Epithelial cell of esophagus (primary cell): ENCODE measurements around the gene RNU7-1.
A peak's percentile ranks its signal among the peaks of the same experiment; 100 is the strongest.

Source experiments
- DNase-seq: peaks from one replicate; pipeline ENCODE4 v3.0.0; 2010; ENCODE audit warnings: low read depth
- H3K4me3 ChIP-seq: 2 replicates; pipeline ENCODE4 v1.5.1; 2011; ENCODE audit warnings: mild to moderate bottlenecking, low read length, control low read depth
- TF ChIP-seq, protein P1 (sequence below): IDR thresholded peaks from 2 replicates; pipeline ENCODE4 v1.5.1; 2011; ENCODE audit warnings: low read depth, mild to moderate bottlenecking, low read length, control low read depth, inconsistent platforms; ENCODE audit not compliant: insufficient read depth; ENCODE audit errors: missing control alignments

The RNU7-1 gene

DNA sequence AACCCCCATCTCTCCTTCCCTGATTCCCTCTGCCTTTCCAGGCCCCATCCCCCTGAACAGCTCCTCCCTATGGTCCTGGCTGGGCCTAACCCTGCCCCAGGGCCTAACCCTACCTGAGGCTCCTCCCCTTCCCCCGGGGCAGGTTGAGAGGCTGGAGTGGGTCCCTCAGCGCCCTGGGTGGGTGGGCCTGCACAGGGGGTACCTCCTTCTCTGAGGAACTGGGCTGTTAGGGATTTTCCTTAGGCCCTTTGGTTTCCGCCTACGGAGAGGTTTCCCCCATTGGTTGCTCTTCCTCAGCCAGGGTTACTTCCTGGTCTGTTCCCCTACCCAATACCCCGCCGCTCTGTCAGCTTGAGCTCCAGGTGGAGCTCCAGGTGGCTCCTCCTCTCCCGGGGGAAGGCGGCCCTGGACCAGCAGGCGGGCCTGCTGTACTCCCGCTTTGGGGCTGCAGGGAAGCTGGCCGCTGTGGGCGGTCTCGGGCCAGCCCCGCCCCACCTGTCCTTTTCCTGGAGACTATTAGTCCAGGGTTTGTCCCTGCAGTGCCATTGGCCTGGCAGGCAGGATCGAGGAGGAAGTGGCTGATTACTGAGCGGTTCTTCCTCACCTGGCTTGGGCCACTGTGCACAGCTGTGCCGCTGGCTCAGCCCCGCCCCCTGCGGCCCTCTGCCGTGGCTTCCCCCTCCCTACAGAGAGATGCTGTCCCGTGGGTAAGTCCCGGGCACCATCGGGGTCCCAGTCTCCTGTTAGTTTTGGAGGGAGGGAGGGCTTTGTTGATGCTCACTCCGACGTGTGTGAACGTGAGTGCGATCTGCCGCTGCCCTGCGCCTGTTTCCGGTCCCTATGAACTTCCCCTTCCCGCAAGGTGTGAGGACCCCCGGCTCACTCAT lies 2.7 kb downstream of the RNU7-1 start:
- TF ChIP-seq, protein P1, sequence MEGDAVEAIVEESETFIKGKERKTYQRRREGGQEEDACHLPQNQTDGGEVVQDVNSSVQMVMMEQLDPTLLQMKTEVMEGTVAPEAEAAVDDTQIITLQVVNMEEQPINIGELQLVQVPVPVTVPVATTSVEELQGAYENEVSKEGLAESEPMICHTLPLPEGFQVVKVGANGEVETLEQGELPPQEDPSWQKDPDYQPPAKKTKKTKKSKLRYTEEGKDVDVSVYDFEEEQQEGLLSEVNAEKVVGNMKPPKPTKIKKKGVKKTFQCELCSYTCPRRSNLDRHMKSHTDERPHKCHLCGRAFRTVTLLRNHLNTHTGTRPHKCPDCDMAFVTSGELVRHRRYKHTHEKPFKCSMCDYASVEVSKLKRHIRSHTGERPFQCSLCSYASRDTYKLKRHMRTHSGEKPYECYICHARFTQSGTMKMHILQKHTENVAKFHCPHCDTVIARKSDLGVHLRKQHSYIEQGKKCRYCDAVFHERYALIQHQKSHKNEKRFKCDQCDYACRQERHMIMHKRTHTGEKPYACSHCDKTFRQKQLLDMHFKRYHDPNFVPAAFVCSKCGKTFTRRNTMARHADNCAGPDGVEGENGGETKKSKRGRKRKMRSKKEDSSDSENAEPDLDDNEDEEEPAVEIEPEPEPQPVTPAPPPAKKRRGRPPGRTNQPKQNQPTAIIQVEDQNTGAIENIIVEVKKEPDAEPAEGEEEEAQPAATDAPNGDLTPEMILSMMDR: no peak
- DNase-seq: peak; percentile 98
- H3K4me3 ChIP-seq: peak overlapping the region; percentile 72

GRCh38 chr12:6946920-6947374 lies 3.3 kb downstream of the RNU7-1 start:
- TF ChIP-seq, protein P1: no peak
- peak overlapping the region; percentile 72 for H3K4me3 ChIP-seq

GRCh38 chr12:6947615-6948014 lies 4.0 kb downstream of the RNU7-1 start:
- DNase-seq: no peak
- TF ChIP-seq, protein P1: no peak
- H3K4me3 ChIP-seq: no peak overlapping the region

More at GRCh38 chr12:6946920-6947374, 3.3 kb downstream of the RNU7-1 start:
- no peak for DNase-seq

DNA sequence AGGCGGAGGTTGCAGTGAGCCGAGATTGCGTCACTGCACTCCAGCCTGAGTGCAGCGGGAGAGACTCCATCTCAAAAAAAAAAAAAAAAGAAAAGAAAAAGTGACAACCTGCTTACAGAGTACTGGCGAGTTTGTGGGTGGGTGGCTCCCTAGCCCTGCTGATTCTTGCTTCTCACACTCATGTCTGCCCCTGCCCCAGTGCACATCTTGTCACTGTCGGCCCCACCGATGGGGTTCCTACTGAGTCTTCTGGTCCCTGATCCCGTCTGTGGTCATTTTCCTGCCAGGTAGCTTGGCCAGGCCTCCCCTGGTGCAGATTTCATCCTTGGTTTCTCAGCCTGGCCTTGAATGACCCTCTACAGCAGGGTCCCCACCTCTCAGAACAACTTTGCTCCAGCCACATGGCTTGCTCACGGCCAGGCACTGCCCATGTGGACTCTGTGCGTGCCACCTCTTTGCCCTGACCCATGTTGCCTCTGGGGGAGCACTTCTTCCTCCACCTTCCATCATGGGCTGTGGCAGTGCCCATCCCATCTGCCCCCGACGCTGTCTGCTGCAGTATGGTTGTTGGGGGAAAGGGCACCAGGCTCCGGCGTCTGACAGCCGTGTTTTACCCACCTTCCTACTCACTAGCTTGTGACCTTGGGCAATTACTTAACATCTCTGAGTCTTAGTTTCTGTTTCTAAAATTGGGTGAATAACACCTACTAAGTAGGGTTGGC lies 5.4 kb downstream of the RNU7-1 start:
- DNase-seq: no peak
- TF ChIP-seq, protein P1: no peak
- H3K4me3 ChIP-seq: no peak overlapping the region

- no peak overlapping the region for H3K4me3 ChIP-seq
- TF ChIP-seq, protein P1: no peak
- DNase-seq: no peak
Observed at GRCh38 chr12:6950401-6950801, 6.8 kb downstream of the RNU7-1 start.

GRCh38 chr12:6950811-6951540 lies 7.4 kb downstream of the RNU7-1 start, which contains the start of gene PTPN6:
TSS of gene PTPN6 (plus strand) at chr12:6951356. CDS start at chr12:6951513, 157 bp downstream.
- DNase-seq: no peak
- no peak within 1 kb of the TSS for H3K4me3 ChIP-seq
- TF ChIP-seq, protein P1: no peak
